IPS-NIHi7 (cell line): ENCODE measurements around the gene VASH1.

ENCODE experiments used
- DNase-seq: peaks from one replicate; pipeline ENCODE4 v3.0.0; 2012; ENCODE audit warnings: mixed read lengths; ENCODE audit errors: extremely low spot score

Gene VASH1

DNA sequence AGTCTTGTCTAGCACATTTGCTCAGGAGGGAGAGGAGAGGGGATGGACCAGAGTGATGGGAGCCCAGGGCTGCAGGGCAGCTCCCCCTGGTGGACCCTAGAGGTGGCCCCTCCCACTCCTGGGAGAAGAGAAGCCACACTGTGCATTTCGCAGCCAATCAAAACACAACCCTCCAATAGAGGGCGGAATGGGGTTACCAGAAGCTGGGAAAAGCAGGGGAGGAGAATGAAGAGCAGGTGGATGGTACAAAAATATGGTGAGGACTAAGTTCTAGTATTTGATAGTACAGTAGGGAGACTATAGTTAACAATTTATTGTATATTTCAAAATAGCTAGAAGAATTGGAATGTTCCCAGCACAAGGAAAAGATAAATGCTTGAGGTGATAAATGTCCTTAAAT, 23.6 kb downstream of the VASH1 start:
- DNase-seq = peak; percentile 99

DNA sequence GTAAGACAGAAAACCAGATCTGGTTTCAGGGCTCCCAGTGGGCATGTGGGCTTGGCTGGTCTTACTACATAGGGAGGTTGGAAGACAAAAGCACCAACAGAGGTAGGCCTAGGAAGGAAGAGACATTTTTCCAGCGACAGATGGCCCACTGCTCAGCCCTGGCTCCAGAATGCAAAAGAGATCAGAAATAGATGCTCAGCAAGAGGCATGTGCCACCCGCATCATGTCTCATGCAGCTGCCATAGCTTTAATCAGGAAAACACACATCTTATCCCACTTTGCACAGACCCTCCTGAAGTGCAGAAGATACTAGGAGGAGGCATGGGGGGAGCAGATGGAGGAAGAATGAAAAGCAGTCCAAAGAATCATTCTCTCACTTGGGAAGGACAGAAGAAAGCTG, 25.3 kb downstream of the VASH1 start:
- DNase-seq = no peak

DNA sequence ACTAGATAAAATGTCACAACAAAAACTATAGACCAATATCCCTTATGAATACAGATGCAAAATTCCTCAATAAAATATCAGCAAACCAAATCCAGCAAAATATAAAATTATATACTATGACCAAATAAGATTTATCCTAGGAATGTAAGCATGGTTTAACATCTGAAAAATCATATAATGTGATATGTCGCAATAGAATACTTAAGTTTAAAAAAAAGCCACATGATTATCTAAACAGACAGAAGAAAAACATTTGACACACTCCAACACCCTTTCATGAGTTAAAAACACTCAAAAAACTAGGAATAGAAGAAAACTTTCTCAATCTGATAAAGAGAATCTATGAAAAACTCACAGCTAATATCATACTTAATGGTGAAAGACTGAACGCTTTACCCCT, 31.2 kb downstream of the VASH1 start:
- no peak for DNase-seq

DNA sequence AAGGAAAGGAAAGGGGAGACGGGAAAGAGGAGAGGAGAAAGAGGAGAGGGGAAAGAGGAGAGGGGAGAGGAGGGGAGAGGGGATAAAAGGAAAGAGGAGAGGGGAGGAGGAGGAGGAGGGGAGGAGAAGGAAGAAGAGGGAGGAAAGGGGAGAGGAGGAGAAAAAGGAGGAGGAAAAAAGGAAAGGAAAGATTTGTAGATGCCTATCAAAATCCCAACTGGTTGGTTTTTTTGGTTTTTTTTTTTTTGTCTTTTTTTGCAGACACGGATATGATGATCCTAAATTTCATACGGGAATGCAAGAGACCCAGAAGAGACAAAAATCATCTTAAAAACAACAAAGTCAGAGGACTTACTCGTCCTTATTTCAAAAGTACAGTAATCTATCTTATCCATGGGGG, 32.1 kb downstream of the VASH1 start:
- DNase-seq = no peak

DNA sequence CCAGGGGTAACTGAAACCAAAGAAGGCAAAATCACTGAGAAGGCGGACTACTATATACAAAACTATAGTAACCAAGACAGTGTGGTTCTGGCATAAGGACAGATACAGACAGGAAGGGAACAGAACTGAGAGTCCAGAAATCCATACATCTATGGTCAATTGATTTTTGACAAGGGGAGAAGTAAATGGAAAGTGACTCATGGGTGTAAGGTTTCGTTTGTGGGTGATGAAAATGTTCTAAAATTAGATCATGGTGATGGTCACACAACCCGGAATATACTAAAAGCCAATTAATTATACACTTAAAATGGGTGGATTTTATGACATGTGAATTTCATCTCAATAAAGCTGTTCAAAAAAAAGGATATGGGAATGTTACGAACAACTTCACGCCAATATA, 32.7 kb downstream of the VASH1 start:
- no peak for DNase-seq

DNA sequence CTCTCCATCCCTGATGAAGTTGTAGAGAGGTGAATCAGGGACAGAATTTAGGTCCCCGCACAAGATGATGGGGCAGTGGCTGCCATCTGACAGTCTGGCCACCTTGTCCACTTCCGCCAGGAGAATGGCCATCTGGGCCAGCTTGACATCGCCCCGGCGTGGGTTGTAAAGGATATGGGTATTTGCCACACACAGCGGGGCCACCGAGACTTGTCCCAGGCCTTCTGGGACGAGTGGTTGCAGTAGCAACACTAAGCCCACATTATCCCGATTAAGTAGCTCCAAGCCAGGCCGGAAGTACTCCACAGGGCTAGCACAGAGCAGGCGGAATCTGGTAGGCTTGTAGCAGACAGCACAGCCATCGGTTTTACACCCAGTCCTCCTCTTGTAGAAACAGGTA, 45.2 kb downstream of the VASH1 start:
- no peak for DNase-seq

DNA sequence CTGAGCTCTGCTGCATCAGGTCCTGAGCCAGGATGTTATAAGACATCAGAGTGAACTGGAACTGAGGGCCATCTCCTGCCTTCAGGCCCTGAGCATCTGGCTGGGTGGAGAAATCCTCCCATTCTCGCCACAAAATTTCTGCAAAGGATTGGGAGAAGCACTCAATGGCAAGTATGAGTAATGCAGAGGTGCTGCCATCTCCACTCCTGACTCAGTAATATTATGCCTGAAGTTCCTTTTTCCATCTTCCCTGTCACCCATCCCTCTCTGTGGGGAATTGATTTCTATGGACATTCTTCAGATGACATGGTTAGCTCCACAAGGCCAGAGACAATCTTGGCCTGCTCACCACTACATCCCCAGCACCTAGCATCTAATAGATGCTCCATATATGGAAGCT, 46.7 kb downstream of the VASH1 start:
- DNase-seq = no peak

DNA sequence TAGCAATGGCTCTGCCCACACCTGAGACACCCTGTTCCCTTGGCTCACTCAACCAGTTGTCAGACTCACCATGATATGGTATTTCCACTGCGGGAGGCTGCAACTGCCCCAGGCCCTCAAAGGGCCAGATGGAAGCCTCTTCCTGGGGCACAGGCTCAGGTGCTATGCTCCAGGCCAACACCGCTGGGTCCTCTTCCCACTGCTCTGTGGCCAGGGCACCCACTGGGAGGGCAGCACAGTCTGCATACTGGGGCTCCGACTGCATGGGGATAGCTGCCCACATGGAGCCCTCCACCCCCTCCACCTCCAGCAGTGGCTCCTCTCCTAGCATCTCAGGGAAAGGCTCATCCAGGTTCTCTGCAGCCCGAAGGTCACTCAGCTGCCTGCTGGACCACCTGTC, 47.7 kb downstream of the VASH1 start:
- no peak for DNase-seq

DNA sequence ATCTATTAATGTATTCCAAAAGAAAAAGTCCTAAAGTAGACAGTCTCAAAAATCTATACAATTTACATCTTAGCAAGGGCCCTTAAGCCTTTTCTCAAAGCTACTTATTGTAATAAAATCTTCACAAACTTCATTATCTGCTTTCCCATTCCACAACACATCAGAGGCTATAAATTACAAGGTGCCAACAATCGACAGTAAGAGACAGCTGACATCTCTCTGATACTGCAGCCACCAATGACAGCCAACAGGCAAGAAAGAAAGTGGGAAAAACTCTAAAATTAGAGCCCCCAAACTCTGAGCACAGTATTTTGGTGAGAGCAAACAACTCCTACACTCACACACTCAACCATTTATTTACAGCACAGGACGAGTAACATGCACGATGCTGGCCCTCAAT, 49.3 kb downstream of the VASH1 start:
- no peak for DNase-seq

DNA sequence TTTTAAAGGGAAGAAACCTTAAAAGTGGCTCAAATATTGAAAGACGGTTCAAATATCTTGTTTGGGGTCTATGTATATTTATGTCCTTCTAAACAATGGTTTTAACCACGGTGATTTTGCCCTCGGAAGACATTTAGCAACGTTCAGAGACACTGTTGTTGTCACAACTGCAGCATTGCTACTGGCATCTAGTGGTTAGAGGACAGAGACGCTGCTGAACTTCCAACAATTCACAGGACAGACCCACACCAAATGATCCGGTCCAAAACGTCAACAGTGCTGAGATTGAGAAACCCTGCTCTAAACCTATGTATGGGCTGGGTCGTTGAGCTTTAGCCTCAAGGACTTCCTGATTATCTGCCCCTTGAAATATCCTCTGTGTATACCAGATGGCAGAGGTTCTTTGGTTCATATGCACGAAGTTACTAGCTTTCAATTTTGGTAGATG, 49.7 kb downstream of the VASH1 start:
- no peak for DNase-seq

DNA sequence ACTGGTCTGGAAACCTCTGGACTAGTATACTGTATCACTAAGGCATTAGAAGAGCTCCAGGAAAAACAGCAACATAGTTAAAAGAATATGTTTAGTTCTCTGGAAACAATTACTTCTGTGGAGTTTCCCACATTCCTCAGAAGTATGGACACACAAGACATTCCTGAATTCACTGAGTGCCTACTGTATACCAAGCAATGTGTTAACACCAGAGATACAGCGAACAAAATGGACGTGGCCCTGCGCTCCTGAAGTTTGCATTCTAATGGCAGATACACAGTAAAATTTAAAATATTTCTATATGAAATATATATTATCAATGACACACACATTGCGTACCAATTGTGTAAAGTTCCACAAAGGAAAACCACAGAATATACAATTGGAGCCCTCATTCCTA, 50.3 kb downstream of the VASH1 start:
- no peak for DNase-seq

DNA sequence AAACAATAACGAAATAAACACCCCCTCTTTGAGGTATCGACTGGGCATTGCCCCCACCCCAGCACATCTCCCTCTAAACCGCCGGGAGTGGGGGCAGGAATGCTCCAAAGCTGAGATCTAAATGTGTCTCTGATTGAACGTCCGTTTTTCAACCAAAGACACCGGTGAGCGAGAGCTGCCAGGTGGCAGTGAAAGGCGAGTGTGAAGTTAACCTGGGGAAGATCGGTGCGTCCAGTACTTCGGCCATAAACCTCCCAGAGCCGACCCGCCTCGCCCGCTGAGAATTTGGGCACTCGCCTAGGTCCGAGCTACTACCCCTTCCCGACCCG, 50.8 kb downstream of the VASH1 start:
- DNase-seq = no peak

DNA sequence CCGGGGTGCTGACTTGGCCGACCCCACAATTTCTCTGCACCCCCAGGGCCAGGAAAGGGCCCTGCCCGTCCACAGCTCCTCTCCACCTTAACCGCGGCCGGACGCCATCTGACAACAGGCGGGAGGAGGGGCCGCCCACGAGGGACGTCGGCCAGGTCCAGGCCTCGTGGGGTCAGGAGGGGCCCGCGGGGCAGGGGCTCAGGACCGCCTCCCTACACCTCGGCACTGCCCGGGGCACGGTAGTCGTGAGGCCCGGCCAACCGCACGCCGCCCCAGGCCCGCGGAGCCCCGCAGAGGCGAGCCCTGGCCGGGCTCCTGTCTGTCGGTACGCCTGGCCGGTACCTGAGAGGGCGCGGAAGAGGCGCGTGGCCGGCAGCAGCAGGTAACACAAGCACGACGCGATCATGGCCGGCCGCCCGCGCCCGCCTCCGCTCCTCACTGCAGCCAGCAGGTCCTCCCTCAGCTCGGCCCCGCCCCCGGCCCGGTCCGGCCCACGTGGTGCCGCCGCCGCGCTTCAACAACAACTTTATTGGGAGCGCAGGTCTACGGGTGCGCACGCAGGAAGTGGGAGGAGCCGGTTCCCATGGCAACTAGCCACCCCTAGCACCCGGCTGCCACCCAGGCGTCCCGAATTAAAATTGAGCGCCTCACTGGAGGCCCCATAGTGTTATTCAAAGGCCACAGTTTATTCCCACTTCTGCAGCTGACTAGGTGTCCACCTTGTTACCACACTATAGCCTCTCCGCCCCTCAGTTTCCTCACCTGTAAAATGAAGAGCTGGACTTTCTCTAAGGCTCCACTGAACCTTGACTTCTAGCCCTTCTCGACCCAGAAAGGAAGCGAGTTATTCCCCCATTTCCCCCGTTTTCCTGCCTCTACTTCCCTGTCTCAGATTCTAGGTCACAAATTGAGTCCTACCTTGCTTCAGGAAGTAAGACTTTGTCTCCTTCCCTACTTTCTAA, 51.4 kb downstream of the VASH1 start, which contains the start of gene ANGEL1:
TSS of gene ANGEL1 (minus strand) at position 461 of the 962 bp plus-strand sequence. CDS start at position 406, 55 bp downstream.
- DNase-seq = peak; percentile 95

DNA sequence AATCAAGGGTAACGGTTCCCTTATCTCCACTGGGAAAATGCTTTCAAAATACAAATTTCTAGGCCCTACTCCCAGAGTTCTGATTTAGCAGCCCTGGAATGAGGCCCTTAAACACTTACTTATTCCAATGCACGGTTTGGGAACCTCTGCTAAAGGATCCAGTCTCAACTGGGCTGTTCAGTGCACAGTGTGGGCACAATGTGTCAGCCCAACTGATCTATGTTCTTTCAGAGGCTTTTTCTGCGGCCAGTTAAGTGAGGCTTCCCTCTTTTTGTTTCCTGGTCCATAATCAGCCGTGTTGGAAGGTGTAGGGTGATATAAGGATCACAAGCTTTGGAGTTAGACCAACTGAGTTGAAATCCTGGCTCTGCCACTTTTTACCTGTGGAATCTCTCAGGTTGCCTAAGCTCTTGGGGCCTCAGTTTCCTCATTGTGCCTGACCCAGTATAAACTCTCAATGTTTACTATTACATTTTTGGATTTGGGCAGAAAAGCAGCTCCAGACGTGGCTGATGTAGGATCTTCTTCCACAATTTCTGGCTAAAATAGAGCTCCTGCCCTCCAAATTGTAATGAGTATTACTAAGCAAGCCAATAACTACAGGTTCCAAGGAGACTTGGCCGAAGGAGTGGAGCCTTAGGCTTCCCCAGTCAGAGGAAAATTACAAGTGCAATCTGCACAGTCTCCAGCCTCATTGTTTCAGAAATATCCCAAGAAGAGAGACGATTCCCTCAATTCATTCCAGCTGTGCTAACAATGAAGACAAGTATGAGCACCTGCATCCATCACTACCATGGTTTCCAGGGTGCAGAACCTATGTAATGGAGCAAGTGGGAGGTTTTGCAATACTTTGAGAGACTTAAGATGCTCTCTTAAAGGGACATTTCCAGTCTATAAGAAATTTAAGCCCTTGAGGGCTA, 53.7 kb downstream of the VASH1 start:
- DNase-seq = no peak

DNA sequence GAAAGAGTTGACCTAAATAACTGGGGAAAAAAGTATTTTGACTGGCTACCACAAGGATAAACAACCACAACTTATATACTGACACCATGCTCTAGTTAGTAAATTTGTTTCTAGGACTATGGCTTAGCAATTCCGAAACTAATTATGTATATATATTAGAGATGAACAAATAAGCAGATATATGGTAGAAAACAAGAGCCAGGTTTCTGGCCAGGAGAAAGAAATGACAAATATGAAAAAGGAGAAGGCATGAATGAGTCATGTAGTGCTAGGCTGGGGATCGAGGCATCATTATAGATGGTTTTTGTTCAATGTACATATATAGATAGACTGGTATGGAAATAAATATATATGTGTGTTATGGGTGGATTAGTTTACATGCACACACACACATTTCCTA, 59.4 kb downstream of the VASH1 start:
- DNase-seq = no peak

DNA sequence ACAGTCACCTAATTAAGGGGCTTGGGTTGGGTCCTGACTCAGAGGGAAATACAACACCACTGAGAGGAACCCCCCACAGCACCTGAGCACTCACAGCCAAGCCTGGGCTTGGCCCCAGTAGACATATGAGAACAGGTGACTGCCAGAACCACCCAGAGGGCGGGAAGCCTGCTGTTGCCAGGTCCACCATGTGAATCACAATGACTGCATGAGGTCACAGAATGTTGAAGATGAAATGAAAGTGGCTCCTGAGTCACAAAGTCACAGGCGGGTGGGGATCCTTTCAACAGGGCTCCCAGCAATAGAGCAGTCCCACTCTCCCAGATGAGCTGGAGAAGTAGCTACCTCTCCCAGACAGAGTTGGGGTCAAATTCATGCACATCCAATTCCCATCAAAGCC, 64.9 kb downstream of the VASH1 start, which contains the start of gene LRRC74A:
TSS of gene LRRC74A (plus strand) at position 287 of the 400 bp plus-strand sequence. CDS start 290 bp downstream, outside the sequence.
- no peak for DNase-seq

DNA sequence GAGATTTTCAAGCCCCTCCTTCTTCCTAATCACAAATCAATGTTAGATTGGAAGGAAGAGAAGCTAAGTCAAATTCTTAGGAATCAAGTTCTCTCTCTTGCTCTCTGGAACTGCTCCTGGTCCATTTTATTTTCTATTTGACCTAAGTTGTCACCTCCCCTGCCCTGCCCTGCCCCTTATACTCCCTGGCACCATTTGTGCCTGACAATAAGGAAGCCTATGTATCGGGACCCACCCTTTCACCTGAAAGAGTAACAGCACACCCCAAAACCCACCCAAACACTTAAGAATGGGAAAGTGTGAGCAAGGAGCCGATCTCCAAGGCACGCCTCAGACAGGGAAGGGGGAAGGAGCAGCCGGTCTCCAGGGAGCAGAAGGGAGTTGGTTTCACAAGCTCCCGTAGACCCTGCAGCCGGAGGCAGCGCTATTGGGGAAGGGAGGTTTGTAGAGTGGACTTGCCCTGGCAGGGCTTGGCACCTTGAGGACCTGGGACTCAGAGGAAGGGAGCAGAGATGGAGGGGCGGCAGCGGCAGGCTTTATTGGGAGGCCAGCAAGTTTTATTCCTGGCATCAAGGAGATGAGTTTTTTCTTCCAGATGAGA, 66.5 kb downstream of the VASH1 start:
- DNase-seq = no peak

DNA sequence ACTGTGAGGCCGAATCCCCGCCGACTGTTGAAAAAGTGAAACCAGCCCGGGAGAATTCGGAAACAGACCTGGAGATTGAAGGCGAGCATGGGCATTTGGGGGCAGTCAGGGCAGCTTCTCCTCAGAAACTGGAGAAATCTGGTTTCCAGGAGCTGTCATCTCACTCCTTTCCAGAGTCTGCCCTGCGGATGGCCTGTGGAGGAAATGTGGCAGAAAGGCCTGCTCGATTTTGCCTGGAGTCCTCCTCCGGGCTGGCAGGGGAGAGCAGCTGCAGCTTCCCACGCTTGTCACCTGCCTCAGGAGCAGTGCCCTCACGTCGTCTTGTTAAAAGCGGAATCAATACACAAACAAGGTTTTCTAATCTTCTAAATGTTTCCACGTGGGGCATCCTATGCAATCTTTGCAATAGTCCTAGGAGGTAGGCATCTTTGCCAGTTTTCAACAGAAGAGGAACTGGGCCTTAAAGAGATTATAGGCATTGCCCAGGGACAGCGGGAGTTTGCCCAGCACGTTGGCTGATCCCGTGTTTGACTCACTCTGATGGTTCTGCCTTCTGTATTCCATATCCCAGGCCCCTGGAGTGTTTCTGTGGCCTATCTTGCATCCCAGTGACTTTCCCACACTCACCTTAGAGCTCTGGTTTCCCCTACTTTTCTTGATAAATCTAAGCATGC, 67.2 kb downstream of the VASH1 start:
- no peak for DNase-seq

DNA sequence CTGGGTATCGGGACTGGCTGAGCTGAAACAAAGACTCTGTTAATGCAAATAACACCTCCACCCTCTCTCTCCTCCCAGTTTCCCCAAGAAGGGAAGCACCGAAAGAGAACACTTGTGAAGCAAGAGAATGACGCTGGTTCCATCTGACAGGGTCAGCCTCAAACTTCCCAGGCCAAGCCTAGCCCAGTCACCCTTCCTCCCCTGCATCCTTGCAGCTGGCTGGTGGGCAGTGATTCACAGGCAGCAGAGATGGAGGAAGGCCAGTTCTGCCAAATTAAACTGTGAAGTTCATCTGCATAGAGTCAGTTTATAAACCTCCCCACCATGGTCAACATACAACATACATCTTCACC, 67.7 kb downstream of the VASH1 start:
- peak; percentile 41 for DNase-seq

DNA sequence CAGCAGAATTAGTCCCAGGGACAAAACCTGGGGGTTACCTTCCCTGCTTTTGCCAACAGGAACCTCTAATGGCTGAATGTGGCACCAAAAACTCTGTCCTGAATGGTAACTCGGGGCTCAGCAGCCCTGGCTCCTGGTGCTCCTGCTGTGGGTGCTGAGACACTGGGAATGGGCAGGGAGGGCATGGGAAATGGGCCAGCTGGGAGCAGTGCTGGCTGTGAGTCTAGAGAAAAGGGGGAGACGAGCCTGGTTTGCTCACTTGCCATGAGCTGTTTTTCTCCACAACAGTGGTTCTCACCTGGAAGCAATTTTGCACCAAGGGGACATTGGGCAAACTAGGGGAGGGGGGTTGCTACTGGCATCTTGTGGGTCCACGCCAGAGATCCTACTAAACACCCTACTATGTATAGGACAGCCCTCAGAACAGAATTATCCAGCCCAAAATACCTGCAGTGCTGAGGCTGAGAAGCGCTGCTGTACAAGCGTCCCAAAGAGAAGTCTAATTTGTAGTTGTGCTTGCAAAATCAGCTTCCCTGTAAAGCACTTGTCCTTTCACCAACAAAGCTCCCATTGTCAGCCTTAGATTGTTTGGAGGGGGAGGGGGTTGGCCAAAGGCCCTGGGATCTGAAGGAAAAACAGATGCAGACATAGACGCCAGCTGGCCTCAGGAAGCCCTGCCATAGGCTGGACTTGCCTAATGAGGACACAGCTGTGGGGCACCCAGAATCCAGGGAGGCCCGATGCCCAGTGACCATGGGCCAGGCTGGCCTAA, 68.6 kb downstream of the VASH1 start:
- no peak for DNase-seq

DNA sequence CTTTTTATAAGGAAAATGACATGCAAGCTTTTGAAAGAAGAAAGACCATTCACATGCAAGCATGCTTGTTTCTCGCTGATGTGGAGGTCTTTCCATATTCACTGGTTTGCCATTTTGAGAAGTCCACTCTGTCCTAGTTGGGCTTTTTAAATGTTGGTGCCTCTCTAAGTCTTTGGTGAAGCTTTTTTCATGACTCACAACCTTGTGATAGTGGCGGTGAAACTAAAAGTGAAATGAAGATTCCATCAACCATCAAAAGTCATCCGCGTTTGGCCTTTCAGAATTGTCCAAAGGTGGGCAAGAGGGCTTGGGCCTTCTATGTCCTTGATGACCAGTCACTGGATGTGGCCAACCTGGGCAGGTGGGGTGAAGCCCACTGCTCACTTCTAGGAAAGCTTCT, 69.3 kb downstream of the VASH1 start:
- no peak for DNase-seq
